ENCODE data around the gene SKA3.

Gene SKA3

GRCh38 chr13:21106089-21106488 is 70.3 kb downstream of the SKA3 start:
- no peak for DNase-seq (ENCODE audit: low read depth)
- TF ChIP-seq CTCF (IDR thresholded peaks at IDR 0.05; ENCODE audit: insufficient read depth, low read depth, low read length, missing control alignments) = no peak
- no peak overlapping the region for H3K4me3 ChIP-seq (ENCODE audit: low read length)

GRCh38 chr13:21104199-21105019 is 71.9 kb downstream of the SKA3 start:
- no peak overlapping the region for H3K4me3 ChIP-seq (ENCODE audit: low read length)
- no peak for DNase-seq (ENCODE audit: low read depth)

More at GRCh38 chr13:21104199-21105019, 71.9 kb downstream of the SKA3 start:
- TF ChIP-seq CTCF (IDR thresholded peaks at IDR 0.05; ENCODE audit: insufficient read depth, low read depth, low read length, missing control alignments) = no peak

All from epithelial cell of esophagus (primary cell).